Measurements from ENCODE around the gene SNAPC2.

The SNAPC2 gene, protein sequence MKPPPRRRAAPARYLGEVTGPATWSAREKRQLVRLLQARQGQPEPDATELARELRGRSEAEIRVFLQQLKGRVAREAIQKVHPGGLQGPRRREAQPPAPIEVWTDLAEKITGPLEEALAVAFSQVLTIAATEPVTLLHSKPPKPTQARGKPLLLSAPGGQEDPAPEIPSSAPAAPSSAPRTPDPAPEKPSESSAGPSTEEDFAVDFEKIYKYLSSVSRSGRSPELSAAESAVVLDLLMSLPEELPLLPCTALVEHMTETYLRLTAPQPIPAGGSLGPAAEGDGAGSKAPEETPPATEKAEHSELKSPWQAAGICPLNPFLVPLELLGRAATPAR

DNA sequence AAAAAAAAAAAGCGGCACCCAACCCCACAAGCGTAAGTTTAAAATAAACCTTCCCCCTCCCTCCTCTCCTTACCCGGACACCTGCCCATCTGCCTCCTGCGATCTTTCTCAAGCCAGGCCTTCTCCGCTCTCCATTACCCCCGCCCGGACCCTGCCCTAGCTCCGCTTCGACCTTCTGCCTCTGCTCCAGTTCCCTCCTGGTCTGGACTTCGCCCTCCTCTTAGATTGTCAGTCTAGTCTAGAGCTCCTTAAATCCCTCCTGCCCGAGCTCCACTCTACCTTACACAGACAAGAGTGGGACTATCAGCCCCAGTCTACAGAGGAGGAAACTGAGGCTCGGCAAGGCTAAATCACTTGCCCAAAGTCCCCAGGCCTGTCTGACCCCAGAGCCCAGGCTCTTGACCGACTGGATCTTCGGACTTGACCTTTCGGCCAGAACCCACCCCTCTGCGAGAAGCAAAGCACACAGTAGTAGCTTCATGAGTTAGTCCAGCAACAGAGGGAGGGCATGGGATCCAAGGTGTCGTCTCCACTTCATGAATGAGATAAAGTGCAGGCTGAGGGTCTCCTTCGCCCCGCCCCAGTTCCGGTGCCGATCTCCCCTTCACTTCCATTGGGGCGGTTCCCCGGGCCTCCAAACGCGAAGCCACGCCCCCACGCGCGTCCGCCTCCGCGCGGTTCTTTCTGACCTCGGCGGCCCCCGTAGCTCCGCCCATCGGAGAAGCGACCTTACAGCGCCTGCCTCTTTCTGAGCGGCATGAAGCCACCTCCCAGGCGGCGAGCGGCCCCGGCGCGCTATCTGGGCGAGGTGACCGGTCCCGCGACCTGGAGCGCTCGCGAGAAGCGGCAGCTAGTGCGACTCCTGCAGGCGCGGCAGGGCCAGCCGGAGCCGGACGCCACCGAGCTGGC lies at the start of gene SNAPC2:
SNAPC2 (plus strand) TSS at position 729 of the 909 bp plus-strand sequence; CDS start at position 758, 29 bp downstream.
- DNase-seq, result peak; percentile 97

DNA sequence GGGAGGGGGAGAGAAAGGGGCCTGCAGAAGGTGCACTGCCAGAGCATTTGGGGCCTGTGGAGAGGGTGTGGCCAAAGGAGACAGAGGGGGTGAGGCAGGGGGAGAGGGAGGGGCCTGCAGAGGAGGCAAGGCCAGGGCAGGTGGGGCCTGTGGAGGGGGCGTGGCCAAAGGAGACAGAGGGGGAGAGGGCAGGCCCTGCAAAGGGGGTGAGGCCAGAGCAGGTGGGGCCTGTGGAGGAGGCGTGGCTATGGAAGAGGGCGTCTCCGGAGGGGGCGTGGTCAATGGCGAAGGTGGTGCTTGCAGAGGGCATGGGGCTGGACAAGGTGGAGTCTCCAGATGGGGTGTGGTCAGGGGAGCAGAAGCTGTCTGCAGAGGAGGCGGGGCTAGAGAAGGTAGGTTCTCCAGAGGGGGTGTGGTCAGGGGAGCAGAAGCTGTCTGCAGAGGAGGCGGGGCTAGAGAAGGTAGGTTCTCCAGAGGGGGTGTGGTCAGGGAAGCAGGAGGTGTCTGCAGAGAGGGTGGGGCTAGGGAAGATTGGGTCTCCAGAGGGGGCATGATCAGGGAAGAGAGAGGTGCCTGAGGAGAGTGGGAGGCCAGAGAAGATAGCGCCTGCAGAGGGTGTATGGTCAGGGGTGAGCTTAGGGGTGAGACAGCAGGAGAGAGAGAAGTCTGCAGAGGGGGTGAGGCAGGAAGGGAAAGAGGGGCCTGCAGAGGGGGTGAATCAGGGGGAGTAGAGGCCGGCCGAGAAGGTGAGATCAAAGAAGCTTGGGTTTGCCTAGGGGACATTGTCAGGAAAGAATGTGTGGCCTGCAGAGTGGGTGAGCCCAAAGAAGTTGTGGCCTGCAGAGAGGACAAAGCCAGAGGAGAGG lies 49.3 kb upstream of the SNAPC2 start:
- peak; percentile 70 for DNase-seq

DNA sequence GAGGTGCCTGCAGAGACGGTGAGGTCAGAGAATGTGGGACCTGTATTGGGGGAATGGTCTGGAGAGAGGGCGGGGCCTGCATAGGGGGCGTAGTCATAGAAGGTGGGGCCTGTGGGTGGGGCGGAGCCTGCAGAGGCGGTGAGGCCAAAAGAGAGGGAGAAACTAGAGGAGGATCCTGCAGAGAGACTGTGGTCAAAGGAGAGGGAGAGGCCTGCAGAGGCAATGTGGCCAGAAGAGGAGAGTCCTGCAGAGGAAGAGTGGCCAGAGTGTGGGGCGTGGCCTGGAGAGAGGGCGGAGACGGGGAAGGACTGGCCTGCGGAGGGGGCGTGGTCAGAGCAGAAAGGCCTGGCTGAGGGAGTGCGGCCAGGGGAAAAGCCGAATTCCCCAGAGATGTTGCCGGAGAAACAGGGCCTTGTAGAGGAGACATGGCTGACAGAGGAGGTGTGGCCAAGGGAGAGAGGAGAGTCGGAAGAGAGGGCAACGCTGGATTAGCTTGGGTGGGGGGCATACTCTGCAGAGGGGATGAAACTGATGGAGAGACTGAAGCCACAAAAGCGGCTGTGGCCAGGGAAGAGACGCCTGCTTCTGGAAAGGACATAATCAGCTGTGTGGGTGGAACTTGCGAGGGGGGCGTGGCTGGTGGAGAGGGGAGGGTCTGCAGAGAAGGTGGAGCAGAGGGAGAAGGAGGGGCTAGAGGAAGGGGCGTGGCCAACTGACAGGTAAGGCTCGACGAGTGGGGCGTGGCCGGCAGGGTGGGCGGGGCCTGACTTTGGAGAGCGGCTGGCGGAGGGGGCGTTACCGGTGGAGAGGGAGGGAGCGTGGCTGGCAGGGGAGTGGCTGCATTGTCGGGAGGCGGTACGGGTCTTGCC lies 48.5 kb upstream of the SNAPC2 start:
- peak; percentile 84 for DNase-seq

DNA sequence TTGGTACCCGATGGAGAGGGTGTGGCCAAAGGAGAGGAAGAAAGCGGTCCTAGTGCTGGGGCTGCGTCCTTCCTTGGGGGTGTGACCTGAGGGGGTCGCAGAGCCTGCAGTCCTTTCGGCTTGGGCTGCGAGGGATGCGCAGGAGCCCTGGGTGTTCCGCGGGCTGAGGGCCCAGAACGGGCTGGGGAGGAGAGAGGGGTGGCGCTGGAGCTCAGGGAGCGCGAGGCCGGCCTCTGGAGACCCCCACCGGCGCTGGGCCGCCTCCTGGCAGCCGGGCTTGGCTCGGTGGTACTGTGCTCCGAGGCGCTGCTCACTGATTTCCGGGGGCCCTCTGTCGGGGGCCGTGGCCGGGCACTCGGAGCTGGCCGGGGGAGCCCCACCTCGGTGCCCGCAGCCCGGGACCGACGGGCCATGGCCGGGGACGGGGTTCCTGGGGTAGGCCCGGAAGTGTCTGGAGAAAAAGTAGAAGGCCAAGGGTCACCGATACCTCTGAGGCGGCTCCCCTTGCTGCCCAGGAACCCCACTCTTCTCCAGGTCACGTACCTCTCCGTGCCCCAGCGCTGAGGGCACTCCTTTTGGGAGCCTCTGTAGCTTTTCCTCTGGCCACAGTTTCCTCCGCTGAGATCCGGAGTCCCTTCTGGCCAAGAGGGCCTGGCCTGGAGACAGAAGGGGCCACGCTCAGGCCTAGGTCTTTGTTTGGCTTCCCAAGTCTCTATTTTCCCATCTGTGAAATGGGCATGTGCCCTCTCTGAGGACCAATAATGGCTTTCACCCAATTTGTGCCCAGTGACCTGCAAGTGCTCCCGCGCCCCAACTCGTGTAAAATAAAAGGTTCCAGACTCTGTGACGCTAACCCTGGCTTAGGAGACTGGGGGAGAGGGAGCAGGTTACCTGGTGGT lies 47.6 kb upstream of the SNAPC2 start:
- DNase-seq, result no peak

DNA sequence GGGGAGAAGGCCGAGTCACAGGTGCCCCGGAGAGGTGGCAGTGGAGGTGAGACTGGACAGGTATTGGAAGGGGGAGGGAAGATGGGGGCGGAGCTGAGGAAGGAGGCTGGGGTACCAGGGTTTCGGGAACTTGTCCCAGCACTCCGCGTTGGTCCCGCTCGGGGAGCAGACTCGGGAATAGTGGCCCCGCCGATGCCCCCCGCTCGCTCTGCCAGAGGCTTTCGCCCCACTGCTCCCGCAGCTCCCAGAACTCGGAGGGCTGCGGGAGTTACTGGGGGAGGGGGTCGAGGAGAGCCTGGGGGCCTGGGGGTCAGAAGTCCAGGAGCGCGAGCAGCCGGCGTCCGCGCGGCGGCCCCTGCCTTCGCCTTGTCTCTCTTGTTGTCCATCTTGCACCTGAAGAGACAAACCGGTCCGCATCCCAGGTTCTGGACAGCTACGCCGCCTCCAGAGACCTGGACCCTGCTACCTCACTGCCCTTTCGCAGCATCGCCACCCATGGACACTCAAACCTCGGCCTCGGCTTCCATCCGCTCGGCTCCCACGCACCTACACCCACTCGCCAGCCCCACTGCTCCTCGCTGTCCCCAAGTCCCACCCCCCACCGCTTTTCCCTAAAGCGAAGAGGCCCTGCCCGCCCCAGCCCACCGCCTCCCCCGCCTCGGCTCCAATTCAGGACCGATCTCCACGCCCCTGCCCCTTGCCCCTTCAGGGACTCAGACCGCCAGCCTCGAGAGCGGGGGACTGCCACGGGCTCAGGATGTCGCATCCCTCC lies 46.6 kb upstream of the SNAPC2 start:
- DNase-seq, result no peak

DNA sequence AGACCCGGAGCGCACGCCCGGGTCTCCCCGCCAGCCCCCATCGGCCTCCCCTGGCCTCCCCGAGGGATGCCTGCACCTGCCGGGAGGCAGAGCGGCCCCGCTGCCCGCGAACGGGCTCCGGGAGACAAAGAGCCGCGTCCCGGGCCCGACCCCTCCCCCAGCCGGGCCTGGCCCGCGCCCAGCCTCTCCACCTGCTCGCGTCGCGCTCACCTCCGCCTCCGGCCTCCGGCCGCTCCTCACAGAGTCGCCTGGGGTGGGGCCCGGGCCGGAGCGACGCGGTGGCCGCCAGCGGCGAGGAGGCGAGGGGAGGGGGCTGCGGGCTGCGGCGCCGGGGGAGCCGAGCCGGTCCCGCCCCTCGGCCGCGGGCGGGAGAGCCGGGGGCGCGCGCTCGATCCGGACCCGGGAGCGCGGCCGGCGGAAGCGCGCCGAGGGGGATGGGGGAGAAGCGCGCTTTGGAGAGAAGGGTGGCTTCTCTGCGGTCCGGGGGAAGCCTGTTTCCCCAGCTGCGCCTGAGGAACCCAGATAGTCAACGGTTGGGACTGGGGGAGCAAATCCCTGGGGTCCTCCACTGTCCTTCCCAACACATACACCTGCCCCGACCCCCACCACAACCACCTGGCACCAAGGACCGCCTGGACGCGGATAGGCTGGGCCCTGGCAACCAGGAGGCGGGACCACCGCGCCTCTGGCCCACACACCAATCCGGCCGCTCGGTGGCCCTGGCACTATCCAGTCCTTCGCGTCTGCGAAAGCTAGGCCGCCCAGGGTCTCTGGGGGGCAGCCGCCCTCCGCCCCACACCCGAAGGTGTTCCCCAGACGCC lies 45.9 kb upstream of the SNAPC2 start, which contains the start of gene PRR36:
PRR36 (minus strand) TSS at position 315 of the 821 bp plus-strand sequence. CDS start 701 bp downstream, outside the sequence.
- no peak for DNase-seq

DNA sequence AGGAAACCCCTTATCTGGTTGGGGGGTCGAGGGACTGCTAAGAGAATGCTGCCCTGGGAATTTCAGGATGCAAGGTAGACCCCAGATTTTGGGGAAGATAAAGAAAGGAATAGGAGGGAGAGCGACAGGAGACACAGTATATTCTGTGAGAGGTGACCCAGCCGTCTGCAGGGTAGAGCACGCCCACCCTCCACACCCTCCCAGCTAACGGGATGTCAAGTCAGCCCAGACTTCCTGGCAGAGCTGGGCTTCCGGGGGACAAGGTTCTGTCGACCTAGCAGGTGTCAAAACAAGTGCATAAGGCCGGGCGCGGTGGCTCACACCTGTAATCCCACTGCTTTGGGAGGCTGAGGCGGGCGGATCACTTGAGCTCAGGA lies 45.3 kb upstream of the SNAPC2 start:
- DNase-seq, result no peak

DNA sequence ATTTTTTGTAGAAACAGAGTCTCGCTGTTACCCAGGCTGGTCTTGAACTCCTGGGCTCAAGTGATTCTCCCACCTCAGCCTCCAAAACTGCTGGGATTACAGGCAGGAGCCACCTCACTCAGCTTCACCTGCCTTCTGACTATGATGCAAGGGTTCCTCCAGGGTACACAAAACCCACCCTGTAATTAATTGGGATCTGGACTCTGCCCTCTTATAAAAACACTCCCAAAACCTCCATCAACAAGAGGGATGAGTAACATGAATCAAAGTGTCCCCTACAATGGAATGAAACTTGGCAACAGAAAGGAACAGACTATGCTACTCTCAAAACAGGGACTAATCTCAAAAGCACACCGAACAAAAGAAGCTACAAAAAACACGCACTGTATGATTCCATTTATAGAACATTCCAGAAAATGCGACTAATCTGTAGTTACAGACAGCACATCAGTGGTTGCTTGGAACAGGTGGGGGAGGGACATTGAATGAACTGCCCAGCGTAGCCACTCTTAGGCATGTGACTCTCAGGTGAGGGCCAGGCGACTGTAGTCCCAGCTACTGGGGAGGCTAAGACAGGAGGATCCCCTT lies 42.8 kb upstream of the SNAPC2 start:
- no peak for DNase-seq

DNA sequence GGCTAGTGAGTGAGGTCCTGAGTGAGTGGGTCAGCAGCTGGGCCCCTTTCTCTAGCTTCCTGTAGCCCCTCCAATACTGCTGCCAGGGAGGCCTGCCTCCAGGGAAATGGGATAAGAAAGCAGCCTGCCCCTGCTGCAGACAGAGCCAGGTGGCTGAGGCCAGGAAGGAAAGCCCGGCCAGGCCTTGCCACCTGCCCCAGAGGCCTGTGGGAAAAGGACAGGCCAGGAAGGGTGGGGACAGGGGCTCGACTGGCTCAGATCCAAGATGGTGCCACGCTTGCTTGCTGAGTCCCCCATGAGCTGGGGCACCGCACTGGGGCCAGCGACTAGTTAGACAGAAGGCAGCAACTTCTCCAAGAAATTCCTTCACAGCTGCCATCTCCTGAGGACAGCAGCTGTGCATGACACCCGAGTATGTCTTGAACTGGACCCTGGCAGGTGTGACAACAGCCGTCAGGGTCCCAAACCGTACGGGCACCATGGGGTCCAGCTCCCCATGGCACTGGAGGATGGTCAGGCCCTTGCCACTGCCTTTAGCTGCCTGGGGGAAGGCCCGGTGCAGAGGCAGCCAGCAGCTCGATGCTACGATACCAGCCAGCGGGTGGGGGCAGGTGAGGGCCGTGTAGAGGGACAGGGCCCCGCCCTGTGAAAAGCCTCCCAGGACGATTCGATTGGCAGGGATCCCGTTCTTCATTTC lies 40.9 kb upstream of the SNAPC2 start:
- no peak for DNase-seq

DNA sequence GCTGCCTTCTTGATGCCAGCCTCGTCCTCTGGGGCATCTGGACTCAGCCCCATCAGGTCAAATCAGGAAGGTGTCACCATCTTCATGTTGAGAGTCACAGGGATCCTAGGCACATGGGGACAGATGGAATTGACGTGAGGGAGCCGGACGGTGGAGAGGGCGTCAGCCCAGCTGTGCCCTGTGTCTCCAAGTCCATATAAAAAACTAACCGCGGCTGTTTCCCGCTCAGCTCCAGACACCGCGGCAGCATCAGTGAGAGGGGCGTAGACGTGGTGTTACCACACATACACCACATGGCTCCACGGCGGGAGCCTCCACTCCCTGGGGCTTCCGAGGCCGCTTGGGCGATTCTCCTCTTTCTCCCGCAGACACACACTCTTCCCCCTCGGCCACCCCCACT lies 40.3 kb upstream of the SNAPC2 start:
- no peak for DNase-seq

DNA sequence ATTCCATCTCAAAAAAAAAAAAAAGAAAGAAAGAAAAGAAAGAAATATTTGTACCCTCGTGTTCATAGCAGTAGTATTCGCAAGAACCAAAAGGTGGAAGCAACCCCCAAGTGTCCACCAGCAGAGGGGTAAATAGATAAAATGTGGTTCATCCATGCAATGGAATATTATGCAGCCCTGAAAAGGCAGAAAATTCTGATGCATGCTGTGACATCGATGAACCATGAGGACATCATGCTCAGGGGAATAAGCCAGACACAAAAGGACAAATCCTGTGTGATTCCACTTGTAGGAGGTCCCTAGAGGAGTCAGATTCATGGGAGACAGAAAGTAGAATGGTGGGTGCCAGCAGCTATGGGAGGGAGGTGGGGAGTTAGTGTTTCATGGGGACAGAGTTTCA lies 38.2 kb upstream of the SNAPC2 start:
- DNase-seq, result no peak

DNA sequence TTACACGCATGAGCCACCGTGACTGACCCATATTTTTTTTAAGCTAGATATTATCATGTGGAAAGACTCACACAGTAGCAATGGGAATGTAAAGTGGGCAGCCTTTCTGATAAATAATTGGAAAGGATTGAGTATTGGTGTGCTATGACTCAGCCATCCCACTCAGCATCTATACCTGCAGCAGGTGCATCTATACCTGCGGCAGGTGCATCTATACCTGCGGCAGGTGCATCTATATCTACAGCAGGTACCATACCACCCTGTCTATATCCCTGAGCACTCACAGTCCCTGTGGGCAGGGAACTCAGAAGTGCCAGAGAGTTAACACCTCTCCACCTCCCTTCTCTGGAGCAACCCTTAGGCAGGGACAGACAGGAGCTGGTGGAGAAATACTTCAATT lies 37.0 kb upstream of the SNAPC2 start:
- no peak for DNase-seq

DNA sequence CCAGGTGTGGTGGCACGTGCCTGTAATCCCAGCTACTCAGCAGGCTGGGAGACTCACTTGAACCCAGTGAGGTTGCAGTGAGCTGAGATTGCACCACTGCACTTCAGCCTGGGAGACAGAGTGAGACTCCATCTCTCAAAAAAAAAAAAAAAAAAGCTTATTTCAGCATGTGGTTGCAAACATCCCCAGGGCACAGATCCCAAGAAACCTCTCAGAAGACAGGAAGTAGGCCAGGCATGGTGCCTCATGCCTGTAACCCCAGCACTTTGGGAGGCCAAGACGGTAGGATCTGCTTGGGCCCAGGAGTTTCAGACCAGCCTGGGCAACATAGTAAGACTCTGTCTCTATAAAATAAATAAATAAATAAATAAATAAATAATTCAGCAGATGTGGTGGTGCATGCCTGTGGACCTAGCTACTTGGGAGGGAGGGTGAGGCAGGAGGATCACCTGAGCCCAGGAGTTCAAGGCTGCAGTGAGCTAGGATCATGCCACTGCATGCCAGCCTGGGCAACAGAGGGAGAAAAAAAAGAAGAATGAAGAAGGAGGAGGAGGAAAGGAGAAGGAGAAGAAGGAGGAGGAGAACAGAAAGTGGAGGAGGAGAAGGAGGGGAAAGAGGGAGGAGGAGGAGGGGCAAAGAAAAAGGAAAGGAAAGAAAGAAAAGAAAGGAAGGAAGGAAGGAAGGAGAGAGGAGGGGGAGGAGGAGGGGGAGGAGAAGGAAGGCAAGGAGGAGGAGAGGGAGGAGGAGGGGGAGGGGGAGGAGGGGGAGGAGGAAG lies 36.2 kb upstream of the SNAPC2 start:
- DNase-seq, result no peak

DNA sequence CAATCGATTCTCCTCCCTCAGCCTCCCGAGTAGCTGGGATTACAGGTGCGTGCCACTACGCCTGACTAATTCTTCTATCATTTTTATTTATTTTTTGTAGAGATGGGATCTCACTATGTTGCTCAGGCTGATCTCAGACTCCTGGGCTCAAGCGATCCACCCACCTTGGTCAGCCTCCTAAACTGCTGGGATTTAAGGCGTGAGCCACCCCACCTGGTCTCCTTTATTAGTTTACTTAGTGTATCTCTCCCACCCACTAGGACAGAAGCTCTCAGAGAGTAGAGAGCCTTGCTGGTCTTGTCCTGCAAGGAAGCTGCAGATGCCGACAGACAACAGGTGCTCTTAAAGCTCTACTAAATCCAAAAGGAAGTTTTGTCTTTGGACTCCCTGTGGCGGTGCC lies 34.3 kb upstream of the SNAPC2 start:
- no peak for DNase-seq

DNA sequence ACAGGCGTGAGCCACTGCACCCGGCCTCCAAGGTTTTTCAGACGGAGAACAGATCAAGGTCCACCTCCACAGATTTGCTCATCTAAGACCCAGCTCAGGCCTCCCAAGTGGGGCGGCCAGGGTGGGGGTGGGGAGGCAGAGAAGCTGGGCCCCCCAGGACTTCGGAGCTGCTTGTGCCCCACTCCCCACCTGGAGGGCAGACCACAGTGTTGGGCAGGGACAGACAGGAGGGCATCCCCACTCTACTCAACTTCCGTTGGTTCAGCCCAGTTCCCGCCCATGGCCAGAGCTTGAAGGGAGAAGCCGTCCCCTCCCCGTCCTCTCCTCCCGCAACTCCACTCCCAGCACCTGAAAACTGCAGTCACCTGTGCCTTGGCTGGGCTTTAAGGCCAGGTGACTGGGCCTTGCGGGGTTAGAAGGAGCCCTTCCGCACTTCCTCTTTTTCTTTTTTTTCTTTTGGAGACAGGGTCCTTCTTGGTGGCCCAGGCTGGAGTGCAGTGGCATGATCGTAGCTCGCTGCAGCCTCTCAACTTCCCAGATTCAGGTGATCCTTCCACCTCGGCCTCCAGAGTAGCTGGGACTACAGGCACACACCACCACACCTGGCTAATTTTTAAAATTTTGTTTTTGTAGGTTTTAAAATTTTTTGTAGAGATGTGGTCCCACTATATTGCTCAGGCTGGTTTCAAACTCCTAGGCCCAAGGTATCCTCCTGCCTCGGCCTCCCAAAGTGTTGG lies 32.6 kb upstream of the SNAPC2 start:
- no peak for DNase-seq

DNA sequence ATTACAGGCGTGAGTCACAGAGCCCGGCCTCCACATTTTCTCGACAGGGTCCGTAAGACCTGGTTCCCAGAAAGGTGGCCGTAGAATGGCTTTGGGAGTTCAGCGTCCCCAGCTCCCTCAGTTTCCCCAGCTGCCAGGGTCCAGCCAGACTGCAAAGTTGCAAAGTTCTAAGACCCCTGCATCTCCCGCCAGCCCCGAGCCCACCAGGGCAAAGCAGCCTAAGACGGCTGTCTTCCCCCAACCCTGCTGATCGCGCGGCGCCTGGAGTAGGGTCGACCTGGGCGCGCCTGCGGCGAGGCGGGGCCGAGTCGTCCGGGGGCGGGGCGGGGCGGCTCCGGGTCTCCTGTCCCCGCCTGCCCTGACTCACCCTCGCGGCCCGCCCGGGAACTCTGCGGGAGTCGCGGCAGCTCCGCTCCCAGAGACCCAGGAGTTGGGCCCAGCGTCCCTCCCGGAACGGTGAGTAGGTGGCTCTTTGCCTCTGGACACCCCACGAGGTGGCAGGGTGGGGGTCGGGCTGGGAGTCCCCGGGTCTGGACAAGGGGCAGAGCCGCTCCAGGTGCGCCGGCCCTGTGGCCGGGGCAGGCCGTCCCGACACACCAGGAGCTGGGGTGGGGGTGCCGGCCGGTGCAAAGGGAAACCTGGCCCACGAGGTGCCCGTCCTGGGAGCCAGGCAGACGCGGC lies 31.9 kb upstream of the SNAPC2 start, which contains the start of gene LRRC8E:
LRRC8E (plus strand) TSS at position 366 of the 681 bp plus-strand sequence. CDS start 7,094 bp downstream, outside the sequence.
- no peak for DNase-seq
